SK-N-SH (cell line): ENCODE results near the gene FSIP1. TPM values are rescaled to one million over a fixed set of nuclear protein-coding genes. Genes with fewer than 3 reads are reported as not detected.

ENCODE experiments used
- CTCF ChIA-PET: fragments of 300-600, 350-600 bp; formaldehyde crosslinking; extraction: SDS; loops from one replicate; lab custom pipeline; 2021; lab: Yijun Ruan, JAX
- POLR2A ChIA-PET: fragments of 350-600 bp; sonication (Branson Sonifier 250); formaldehyde crosslinking; extraction: SDS; loops from one replicate; lab custom pipeline; 2020; ENCODE audit warnings: antibody characterized with exemption, inconsistent platforms; lab: Yijun Ruan, JAX
- DNase-seq: peaks from one replicate; pipeline ENCODE4 v3.0.0; 2012
- H2AFZ ChIP-seq: fragments of 200-600 bp; sonication (generic); 2 replicates; pipeline ENCODE4 v1.8.1; 2016; ENCODE audit warnings: antibody characterized with exemption, mild to moderate bottlenecking, low read depth
- H3F3A ChIP-seq: fragments of 200-600 bp; sonication (generic); replicated peaks from 2 replicates; pipeline ENCODE3; 2016; ENCODE audit warnings: antibody characterized with exemption, mild to moderate bottlenecking; ENCODE audit not compliant: insufficient read depth
- H3K27ac ChIP-seq, 2 experiments: fragments of 200-500 bp in 1 of 2; fragments of 200-600 bp in 1 of 2; sonication (Bioruptor generic) in 1 of 2; sonication (generic), shearing (Covaris generic) in 1 of 2; 2 replicates each; pipeline versions ENCODE4 v1.5.1 to v1.6.1; 2014 to 2016; ENCODE audit warnings: low read depth in 2 of 2, inconsistent platforms in 1 of 2, low read length in 1 of 2, mild to moderate bottlenecking in 1 of 2, mixed read lengths in 1 of 2
- H3K27me3 ChIP-seq: fragments of 200-600 bp; sonication (generic), shearing (Covaris generic); 2 replicates; pipeline ENCODE4 v1.6.1; 2016; ENCODE audit warnings: mixed run types; ENCODE audit not compliant: insufficient read depth
- H3K36me3 ChIP-seq, 2 experiments: fragments of 200-500 bp in 1 of 2; fragments of 200-600 bp in 1 of 2; sonication (Bioruptor generic) in 1 of 2; sonication (generic) in 1 of 2; replicated peaks in 1 of 2; 2 replicates each; pipeline versions ENCODE3 to v1.5.1; 2014 to 2016; ENCODE audit warnings: low read length in 1 of 2, mild to moderate bottlenecking in 1 of 2; ENCODE audit not compliant: insufficient read depth in 2 of 2, control insufficient read depth in 1 of 2
- H3K4me1 ChIP-seq, 2 experiments: fragments of 200-500 bp in 1 of 2; fragments of 200-600 bp in 1 of 2; sonication (Bioruptor generic) in 1 of 2; sonication (generic), shearing (Covaris generic) in 1 of 2; 2 replicates each; pipeline versions ENCODE4 v1.5.1 to v1.6.1; 2014 to 2016; ENCODE audit warnings: low read depth in 1 of 2, low read length in 1 of 2, mixed run types in 1 of 2; ENCODE audit not compliant: insufficient read depth in 2 of 2, control insufficient read depth in 1 of 2
- H3K4me2 ChIP-seq: fragments of 200-600 bp; sonication (generic), shearing (Covaris generic); 2 replicates; pipeline ENCODE4 v1.6.1; 2017; ENCODE audit warnings: mixed run types
- H3K4me3 ChIP-seq, 2 experiments: fragments of 200-500 bp in 1 of 2; fragments of 200-600 bp in 1 of 2; sonication (Bioruptor generic) in 1 of 2; sonication (generic), shearing (Covaris generic) in 1 of 2; 2 replicates each; pipeline versions ENCODE4 v1.5.1 to v1.8.1; 2014 to 2016; ENCODE audit warnings: low read depth in 2 of 2, inconsistent platforms in 1 of 2, low read length in 1 of 2, mild to moderate bottlenecking in 1 of 2, mixed read lengths in 1 of 2, moderate library complexity in 1 of 2
- H3K79me2 ChIP-seq: fragments of 200-600 bp; sonication (generic); 2 replicates; pipeline ENCODE4 v1.8.1; 2017; ENCODE audit warnings: mild to moderate bottlenecking; ENCODE audit not compliant: insufficient read depth
- H3K9ac ChIP-seq: fragments of 200-600 bp; sonication (generic); 2 replicates; pipeline ENCODE4 v1.6.1; 2017; ENCODE audit warnings: mixed run types
- H3K9me2 ChIP-seq: fragments of 200-600 bp; sonication (generic); 2 replicates; pipeline ENCODE4 v1.6.1; 2017; ENCODE audit warnings: mixed run types
- H3K9me3 ChIP-seq: fragments of 200-600 bp; sonication (generic); 2 replicates; pipeline ENCODE4 v1.6.1; 2017; ENCODE audit warnings: mixed run types, mild to moderate bottlenecking, moderate library complexity
- H4K20me1 ChIP-seq: fragments of 200-600 bp; sonication (generic); 2 replicates; pipeline ENCODE4 v1.6.1; 2017; ENCODE audit warnings: mild to moderate bottlenecking, mixed run types; ENCODE audit not compliant: insufficient read depth
- CHD2 ChIP-seq: fragments of 150-350 bp; IDR thresholded peaks from 2 replicates; pipeline ENCODE4 v1.6.1; 2018; ENCODE audit warnings: low read length; ENCODE audit not compliant: partially characterized antibody
- CTCF ChIP-seq: fragments of 200-600 bp; sonication (generic); IDR thresholded peaks from 2 replicates; pipeline ENCODE4 v1.6.1; 2017; ENCODE audit warnings: antibody characterized with exemption, mild to moderate bottlenecking, moderate library complexity
- ELF1 ChIP-seq: IDR thresholded peaks from 2 replicates; pipeline ENCODE4 v1.4.0; 2012
- EP300 ChIP-seq, 2 experiments: IDR thresholded peaks; 2 replicates each; pipeline versions ENCODE4 v1.4.0 to v1.6.1; 2012; ENCODE audit warnings: borderline replicate concordance in 1 of 2, low read depth in 1 of 2, low read length in 1 of 2
- EZH2phosphoT487 ChIP-seq: fragments of 200-600 bp; sonication (generic); IDR thresholded peaks from 2 replicates; pipeline ENCODE4 v1.6.1; 2017; ENCODE audit warnings: low read depth, mixed run types, mild to moderate bottlenecking, antibody characterized with exemption, moderate library complexity, borderline replicate concordance
- FOSL2 ChIP-seq: IDR thresholded peaks from 2 replicates; pipeline ENCODE4 v1.4.0; 2012; ENCODE audit warnings: low read depth, mild to moderate bottlenecking, moderate library complexity, borderline replicate concordance
- FOXJ3 ChIP-seq: sonication (generic); formaldehyde crosslinking; IDR thresholded peaks from 2 replicates; pipeline ENCODE4 v1.5.1; 2020; ENCODE audit warnings: mild to moderate bottlenecking, missing genetic modification reagents
- GATA2 ChIP-seq: sonication (generic); formaldehyde crosslinking; IDR thresholded peaks from 2 replicates; pipeline ENCODE4 v1.5.0; 2020; ENCODE audit warnings: mild to moderate bottlenecking, missing genetic modification reagents
- JUND ChIP-seq: IDR thresholded peaks from 2 replicates; pipeline ENCODE4 v1.4.0; 2012
- MAX ChIP-seq: IDR thresholded peaks from 2 replicates; pipeline ENCODE4 v1.4.0; 2012; ENCODE audit warnings: low read depth
- MEF2A ChIP-seq: IDR thresholded peaks from 2 replicates; pipeline ENCODE4 v1.4.0; 2012; ENCODE audit warnings: low read depth, borderline replicate concordance
- MXI1 ChIP-seq: IDR thresholded peaks from 2 replicates; pipeline ENCODE4 v1.6.1; 2012; ENCODE audit warnings: mild to moderate bottlenecking, low read depth, low read length, improper control_type of control experiment
- NRF1 ChIP-seq: IDR thresholded peaks from 2 replicates; pipeline ENCODE4 v1.6.1; 2012; ENCODE audit warnings: low read depth, mild to moderate bottlenecking, low read length
- PBX3 ChIP-seq: IDR thresholded peaks from 2 replicates; pipeline ENCODE4; 2012
- RCOR1 ChIP-seq: fragments of 150-350 bp; IDR thresholded peaks from 2 replicates; pipeline ENCODE4 v1.6.1; 2017; ENCODE audit warnings: antibody characterized with exemption, low read length
- RFX5 ChIP-seq: IDR thresholded peaks from 2 replicates; pipeline ENCODE4 v1.6.1; 2012; ENCODE audit warnings: mild to moderate bottlenecking, improper control_type of control experiment, low read length
- TAF1 ChIP-seq: IDR thresholded peaks from 2 replicates; pipeline ENCODE4 v1.6.1; 2012; ENCODE audit warnings: low read depth, mild to moderate bottlenecking, low read length, moderate library complexity, borderline replicate concordance
- TCF12 ChIP-seq: IDR thresholded peaks from 2 replicates; pipeline ENCODE4 v1.4.0; 2012
- TEAD4 ChIP-seq: IDR thresholded peaks from 2 replicates; pipeline ENCODE4 v1.4.0; 2012; ENCODE audit warnings: mild to moderate bottlenecking, borderline replicate concordance; ENCODE audit not compliant: insufficient read depth
- USF1 ChIP-seq: IDR thresholded peaks from 2 replicates; pipeline ENCODE4 v1.4.0; 2012; ENCODE audit warnings: low read depth, borderline replicate concordance
- YY1 ChIP-seq: IDR thresholded peaks from 2 replicates; pipeline ENCODE4 v1.4.0; 2012; ENCODE audit warnings: low read depth, mild to moderate bottlenecking
- WGBS: methylation state at CpG from one replicate; pipeline ENCODE4 v1.1.6; 2017; ENCODE audit warnings: low lambda C conversion rate; 5-methylcytosine and 5-hydroxymethylcytosine counted together
- polyA plus RNA-seq, 3 experiments: library from polyadenylated mRNA; depleted of rRNA; stranded (reverse); fragments of >200 nt; gene quantifications; 2 replicates each; pipeline ENCODE4 v1.2.3, GENCODE V29; 2012

The FSIP1 gene
- polyA plus RNA-seq, 1 of the 3 experiments (the other 2 are of a cell fraction): 0.43 TPM

GRCh38 chr15:39642011-39642640 lies 140.5 kb downstream of the FSIP1 start (continued):
- no peak for TF ChIP-seq GATA2 (CRISPR knock-in tag)
- no peak for TF ChIP-seq EZH2phosphoT487
- TF ChIP-seq ELF1: no peak
- TF ChIP-seq TCF12: peak; percentile 80; the same call in 1 of the 2 replicates
- TF ChIP-seq TAF1: no peak
- peak; percentile 6; the same call in 1 of the 2 replicates for TF ChIP-seq USF1
- TF ChIP-seq RCOR1: no peak
- peak; percentile 84 for TF ChIP-seq PBX3
- TF ChIP-seq YY1: no peak

GRCh38 chr15:39641191-39641889 lies 141.3 kb downstream of the FSIP1 start:
- no peaks in the 10 kb centered on the region for H3K36me3 ChIP-seq
- no peak overlapping the region for H2AFZ ChIP-seq
- peak overlapping the region; percentile 64; the same call in 1 of the 2 replicates for H3K4me2 ChIP-seq
- CTCF ChIA-PET: interaction anchor here (0.7 to 2.0 kb wide), 4 partner anchors 10 to 116 kb away, joined by 3 to 5 read pairs (median 4); no protein-coding TSS in a partner anchor
- H3K27me3 ChIP-seq: no peaks in the 10 kb centered on the region
- no peaks in the 10 kb centered on the region for H3K79me2 ChIP-seq
- peaks cover 23% of the 10 kb centered on the region for H3F3A ChIP-seq
- 62% methylated on average over 11 of the region's 11 CpGs for WGBS
- peaks cover 9 to 27% of the 10 kb centered on the region in 2 experiments for H3K4me1 ChIP-seq
- H3K27ac ChIP-seq: peak overlapping the region; percentile 77 to 92; a peak in 3 of 4 replicates
- no peaks in the 10 kb centered on the region for H3K9me2 ChIP-seq
- POLR2A ChIA-PET: no interaction called here
- no peak for DNase-seq
- no peaks in the 10 kb centered on the region for H3K9me3 ChIP-seq
- TF ChIP-seq GATA2 (CRISPR knock-in tag) (no peak), TEAD4 (no peak), PBX3 (peak; percentile 51; the same call in 1 of the 2 replicates), MEF2A (no peak), CTCF (peak; percentile 31; the same call in 1 of the 2 replicates), CHD2 (no peak), EZH2phosphoT487 (no peak), NRF1 (no peak), RFX5 (no peak), FOSL2 (peak; percentile 63; the same call in 1 of the 2 replicates), MAX (no peak; the same call in 1 of the 2 replicates), TCF12 (0 out of 2 replicates have a peak, but pooled peaks have one; percentile 7), FOXJ3 (CRISPR knock-in tag) (no peak), EP300 (IDR thresholded peaks at IDR 0.05; ENCODE audit: borderline replicate concordance in 1 of 2, low read depth in 1 of 2, low read length in 1 of 2) (no peak), MXI1 (no peak), JUND (0 out of 2 replicates have a peak, but pooled peaks have one; percentile 9)
- no peaks in the 10 kb centered on the region for H4K20me1 ChIP-seq
- H3K9ac ChIP-seq: peak overlapping the region; percentile 58; the same call in 1 of the 2 replicates
- H3K4me3 ChIP-seq: no peak overlapping the region
